ENCODE results near the gene CDH1.

DNA sequence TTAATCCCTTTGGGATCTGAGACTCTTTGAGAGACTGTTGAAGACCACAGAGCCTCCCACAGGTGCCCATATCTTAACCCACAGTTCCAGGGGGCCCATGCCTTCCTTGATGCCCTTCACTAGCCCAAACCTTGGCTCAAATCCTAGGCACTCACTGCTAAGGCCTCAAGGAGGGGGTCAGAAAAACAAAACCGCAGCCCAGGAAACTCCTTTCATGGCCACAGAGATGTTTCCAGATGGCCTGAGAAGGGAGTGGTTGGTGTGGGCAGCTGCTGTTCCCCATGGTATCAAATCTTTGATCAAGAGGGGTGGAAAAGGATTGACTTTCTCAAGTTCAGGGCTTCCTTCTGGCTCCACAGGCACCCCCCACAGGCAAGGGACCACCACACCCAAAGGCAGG is 44.7 kb downstream of the CDH1 start:
- TF ChIP-seq, protein P1, sequence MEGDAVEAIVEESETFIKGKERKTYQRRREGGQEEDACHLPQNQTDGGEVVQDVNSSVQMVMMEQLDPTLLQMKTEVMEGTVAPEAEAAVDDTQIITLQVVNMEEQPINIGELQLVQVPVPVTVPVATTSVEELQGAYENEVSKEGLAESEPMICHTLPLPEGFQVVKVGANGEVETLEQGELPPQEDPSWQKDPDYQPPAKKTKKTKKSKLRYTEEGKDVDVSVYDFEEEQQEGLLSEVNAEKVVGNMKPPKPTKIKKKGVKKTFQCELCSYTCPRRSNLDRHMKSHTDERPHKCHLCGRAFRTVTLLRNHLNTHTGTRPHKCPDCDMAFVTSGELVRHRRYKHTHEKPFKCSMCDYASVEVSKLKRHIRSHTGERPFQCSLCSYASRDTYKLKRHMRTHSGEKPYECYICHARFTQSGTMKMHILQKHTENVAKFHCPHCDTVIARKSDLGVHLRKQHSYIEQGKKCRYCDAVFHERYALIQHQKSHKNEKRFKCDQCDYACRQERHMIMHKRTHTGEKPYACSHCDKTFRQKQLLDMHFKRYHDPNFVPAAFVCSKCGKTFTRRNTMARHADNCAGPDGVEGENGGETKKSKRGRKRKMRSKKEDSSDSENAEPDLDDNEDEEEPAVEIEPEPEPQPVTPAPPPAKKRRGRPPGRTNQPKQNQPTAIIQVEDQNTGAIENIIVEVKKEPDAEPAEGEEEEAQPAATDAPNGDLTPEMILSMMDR (IDR thresholded peaks at IDR 0.05), result no peak
- no peak for TF ChIP-seq POLR2A (IDR thresholded peaks at IDR 0.05)

All from tibial nerve (tissue), 3 donors.